Activated T-helper 1 cell treated with anti-CD3 and anti-CD28 coated beads, Interleukin-2, amount 50 U/mL, for 16 hours (primary cell): ENCODE data around the gene CDC42EP4.
A peak's percentile ranks its signal among the peaks of the same experiment; 100 is the strongest.
"Not testable (repeated sequence)": the region's sequence is repeated elsewhere in the genome, so short reads cannot be mapped to it uniquely, and the experiment has no call there.

Experiments used
- DNase-seq, 2 donors: peaks; one replicate each; pipeline ENCODE4 v3.0.0-alpha.2; 2020; ENCODE audit warnings: low read depth in 1 of 2, low spot score in 1 of 2

The CDC42EP4 gene

DNA sequence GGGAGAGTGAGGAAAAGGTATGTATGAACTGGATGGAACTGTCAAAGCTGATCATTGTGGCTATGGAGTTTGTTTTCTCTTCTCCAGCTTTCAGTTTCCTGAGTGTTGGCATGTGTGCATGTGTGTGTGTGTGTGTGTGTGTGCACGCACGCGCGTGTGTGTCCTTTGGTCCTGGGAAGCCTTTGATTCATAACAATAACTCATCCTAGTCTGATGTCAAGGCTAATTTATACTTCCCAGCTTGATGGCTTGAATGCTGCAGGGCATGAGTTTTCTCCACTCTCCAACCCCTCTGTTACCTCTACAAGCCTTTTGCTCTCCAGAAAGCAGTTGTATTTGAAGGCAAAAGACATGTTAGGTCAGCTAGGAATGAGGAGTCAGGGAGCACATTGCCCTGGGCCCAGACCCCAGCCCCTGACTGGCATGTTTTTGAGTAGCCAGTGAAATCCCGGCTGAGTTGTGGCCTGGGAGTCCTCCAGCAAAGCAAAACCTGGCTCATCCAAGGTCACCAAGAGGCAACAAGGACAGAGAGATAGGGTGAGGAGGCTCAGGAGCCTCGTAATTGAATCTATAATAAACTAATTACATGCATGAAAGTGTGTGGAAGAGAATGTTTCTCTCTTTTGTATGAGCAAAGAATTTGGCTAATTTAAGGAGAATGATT lies 8.9 kb upstream of the CDC42EP4 start:
- DNase-seq = no peak

DNA sequence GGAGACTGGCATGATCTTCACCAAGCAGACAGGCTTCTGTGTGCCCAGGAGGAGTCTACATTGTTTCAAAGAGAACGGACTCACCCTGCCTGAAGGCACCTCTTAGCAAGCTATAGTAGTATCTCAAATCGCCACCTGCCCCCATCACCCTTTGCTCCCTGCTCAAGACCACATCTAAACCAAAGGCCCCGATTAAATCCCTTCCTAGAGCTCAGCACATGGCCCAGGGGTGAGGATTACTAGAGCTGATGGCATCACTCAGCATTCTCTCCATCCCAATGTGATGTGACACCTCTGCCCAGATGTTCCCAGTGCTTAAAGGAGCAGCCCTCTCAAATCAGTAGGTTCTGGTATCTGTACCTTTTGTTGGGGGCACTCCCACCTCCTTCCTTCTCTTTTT lies 8.0 kb upstream of the CDC42EP4 start:
- DNase-seq = no peak

DNA sequence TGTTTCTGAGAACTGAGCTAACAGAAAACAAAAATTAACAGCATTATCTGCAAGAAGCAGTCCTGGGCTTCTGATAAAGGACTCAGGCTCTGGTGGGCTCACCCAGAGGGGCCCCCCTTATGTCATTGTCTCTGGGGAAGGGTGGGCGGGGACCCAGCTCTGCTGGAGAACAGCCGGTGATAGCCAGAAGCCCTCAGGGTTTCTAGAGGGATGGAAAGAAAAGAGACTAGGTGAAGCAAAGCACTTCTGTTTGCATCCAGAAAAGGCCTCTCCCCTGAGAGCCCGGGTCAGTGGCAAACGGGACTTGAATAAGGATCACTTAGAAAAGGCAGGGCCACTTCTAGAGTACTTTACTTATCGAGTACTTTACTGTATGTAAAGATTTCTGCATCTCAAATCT lies 7.0 kb upstream of the CDC42EP4 start:
- DNase-seq = no peak

DNA sequence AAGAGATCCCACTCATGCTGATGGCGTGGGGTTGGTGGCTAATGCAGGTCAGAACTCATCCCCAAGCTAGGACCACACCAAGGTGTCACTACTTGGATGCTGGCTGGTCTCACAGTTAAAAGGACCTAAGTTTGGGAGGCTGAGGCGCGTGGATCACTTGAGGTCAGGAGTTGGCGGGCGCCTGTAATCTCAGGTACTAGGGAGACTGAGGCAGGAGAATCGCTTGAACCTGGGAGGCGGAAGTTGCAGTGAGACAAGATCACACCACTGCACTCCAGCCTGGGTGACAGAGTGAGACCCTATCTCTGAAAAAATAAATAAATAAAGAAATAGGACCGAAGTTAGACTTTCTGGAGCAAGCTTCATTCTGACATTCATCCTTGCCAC lies 6.6 kb upstream of the CDC42EP4 start:
- DNase-seq = no peak

DNA sequence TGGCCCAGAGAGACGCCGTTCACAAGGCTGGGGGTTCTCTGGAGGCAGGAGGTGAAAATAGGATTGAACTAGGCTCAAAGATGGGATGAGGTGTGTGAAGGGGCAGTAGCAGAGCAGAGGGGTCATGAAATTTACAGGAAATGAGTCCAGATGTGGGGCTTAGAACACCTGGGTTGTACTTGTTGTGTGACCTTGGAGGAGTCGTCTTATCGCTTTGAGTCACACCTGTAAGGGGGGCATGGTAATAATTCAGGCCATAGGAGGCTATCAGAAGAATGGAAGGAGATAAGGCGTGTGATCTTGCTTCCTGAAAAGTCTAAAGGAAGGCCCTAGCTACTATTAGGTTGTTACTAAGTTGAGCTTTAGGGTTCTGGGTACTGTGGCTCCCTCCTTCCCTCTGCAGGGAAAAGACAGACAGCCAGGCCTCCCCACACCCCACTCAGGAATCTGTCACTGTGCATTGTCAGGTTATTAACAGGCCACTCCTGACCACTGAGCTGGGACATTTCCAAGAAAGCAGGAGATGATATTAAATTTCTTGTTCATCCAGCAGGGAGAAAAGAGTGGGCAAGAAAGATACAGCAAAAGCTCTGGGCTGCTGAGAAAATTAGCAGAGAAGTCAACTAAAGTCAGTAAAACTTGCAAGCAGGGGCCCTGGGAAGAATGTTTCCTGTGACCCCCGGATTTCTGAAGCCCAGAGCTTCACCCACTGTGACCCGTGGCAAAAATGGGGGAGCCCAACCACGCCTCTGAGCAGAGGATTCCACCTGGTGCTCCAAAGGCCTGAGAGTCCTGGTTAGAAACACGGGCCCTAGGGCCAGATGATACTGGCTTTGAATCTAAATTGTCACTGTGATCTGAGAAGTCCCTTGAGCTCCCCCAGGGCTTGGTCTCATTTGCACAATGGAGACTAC lies 6.0 kb upstream of the CDC42EP4 start:
- no peak for DNase-seq

DNA sequence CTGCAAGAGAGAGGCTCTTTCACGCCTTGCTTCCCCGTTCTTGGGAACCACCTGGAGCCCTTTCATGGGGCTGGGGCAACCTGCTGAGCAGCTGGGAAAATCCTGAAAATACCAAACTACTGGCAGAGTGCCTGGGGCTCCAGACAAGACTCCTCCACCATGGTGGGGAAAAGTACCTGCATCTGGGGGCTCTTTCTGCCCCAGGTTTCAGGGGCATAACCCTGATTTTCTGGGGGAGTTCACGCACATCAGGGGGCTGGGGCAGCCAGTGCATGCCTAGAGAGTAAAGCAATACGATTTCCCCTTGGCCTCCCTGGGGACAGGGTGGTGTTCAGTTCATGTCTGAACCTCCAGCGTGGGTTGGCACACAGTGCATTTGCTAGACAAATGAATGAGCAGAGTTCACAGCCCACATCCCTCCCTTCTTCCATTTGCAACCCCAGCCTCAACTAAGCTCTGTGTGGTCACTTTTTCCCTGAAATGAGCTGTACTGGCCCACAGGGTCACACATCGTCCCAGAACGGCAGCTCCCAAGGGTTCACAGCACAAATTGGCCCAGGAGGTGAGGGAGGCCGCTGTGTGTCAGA lies 5.2 kb upstream of the CDC42EP4 start:
- no peak for DNase-seq

DNA sequence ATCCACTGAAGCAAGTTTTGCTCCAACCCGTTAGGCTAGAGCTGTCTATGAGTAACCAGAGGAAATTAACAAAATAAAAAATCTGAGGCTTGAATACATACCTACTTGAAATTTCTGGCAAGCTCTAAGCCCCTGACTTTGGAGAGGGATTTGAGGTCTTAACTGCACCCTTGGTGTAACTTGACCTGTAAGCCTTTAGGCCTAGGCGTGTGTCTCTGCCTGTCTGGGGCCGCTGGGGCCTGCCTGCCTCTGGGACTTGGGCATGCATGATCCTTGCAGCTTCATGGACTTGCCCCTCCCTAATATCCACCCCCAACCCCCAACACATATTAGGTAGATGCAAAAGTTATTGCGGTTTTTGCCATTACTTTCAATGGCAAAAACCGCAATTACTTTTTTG lies 3.7 kb upstream of the CDC42EP4 start:
- no peak for DNase-seq

DNA sequence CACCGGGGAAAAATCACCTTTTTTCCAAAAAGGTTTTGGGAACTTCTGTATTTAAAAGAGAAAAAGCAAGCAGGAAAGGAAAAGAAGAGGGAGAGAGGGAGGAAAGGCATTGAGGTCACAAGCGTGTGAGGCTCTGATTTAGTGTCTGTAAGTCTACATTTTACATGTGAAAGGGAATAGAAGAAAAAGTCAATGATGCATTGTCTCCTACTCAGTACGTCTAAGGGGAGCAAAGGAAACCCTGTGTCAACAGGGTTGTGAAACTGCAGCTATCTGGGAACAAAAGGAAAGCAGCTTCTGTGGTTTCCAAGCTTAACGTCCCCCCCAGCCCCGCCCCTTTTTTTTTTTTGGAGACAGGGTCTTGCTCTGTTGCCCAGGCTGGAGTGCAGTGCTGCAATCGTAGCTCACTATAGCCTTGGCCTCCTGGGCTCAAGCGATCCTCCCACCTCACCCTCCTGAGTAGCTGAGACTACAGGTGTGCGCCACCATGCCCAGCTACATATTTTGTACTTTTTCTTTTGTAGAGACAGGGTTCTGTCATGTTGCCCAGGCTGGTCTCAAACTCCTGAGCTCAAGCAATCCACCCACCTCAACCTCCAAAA lies 1.8 kb upstream of the CDC42EP4 start:
- DNase-seq = no peak

DNA sequence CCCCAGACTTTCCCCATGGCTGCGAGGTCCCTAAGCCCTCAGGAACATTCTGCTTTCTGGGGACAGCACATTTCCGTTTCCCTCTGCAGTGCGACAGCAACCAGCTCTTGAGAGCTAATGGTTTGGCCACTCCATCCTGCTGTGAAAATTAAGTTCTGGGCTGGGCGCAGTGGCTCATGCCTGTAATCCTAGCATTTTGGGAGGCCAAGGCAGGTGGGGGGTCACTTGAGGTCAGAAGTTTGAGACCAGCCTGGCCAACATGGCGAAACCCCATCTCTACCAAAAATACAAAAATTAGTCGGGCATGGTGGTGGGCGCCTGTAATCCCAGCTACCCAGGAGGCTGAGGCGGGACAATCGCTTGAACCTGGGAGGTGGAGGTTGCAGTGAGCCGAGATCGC lies 1.1 kb upstream of the CDC42EP4 start:
- not testable (repeated sequence) for DNase-seq

DNA sequence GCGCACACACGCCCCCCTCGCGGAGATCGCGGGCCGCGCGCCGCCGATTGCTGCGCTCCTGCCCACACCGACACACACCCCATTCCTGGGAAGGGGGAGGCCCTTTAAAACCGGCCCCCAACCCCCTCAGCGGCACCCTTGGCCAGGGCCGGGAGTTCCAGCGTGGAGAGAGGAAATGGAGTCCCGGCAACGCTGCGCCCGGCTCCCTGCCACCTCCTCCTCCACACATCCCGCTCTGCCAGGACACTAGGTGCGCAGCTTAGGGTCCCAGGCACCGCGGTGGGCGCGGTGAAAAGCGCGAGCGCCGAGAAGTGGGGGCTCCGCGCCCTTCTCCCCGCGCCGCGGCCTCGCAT lies 397 bp downstream of the CDC42EP4 start:
- DNase-seq = peak; percentile 4 to 6

DNA sequence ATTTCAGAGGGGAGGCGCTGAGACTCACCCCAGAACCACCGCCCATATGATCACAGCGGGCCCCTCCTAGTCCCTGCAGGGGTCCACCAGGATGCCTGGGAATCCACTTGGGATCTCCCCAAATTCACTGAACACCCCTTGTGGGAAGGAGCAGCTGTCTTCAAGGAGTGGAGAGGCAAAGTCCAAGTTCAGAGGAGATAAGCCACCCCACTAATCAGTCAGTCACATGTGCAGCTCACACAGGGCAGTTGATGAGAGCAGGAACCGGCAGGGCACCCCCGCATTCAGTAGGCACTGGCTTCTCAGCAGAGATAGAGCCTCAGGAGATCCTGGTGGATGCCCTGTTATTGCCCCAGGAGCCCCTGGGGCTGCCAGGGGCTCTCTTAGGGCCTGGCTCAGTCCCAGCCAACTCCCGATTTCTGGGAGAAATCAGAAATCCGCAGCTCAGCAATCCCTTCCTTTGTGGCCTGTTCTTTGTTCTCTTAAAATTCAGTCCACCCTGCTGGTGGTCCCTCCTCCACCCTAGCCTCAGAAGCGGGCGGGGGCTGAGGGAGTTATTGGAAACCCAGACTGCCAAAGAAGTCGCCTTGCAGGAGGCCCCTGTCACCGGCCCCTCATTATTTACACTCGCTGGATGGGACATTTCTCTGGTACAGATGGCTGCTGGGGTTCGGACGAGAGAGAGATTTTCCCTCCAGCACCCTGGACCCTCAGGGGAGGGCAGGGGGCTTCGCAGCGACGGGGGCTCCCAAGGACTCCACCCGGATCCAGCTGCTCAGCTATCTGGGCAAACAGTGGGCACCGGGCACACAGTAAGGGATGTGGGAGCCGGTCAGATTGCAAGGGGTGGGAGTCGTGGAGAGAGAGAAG lies 1.8 kb downstream of the CDC42EP4 start:
- DNase-seq = no peak

DNA sequence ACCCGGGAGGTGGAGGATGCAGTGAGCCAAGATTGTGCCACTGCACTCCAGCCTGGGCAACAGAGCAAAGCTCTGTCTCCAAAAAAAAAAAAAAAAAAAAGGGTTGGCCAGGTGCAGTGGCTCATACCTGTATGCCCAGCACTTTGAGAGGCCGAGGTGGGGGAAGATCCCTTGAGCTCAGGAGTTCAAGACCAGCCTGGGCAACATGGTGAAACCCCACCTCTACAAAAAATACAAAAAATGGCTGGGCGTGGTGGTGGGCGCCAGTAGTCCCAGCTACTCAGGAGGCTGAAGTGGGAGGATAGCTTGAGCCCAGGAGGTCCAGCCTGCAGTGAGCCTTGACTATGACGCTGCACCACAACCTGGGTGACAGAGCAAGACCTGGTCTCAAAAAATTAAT lies 2.8 kb downstream of the CDC42EP4 start:
- not testable (repeated sequence) for DNase-seq

DNA sequence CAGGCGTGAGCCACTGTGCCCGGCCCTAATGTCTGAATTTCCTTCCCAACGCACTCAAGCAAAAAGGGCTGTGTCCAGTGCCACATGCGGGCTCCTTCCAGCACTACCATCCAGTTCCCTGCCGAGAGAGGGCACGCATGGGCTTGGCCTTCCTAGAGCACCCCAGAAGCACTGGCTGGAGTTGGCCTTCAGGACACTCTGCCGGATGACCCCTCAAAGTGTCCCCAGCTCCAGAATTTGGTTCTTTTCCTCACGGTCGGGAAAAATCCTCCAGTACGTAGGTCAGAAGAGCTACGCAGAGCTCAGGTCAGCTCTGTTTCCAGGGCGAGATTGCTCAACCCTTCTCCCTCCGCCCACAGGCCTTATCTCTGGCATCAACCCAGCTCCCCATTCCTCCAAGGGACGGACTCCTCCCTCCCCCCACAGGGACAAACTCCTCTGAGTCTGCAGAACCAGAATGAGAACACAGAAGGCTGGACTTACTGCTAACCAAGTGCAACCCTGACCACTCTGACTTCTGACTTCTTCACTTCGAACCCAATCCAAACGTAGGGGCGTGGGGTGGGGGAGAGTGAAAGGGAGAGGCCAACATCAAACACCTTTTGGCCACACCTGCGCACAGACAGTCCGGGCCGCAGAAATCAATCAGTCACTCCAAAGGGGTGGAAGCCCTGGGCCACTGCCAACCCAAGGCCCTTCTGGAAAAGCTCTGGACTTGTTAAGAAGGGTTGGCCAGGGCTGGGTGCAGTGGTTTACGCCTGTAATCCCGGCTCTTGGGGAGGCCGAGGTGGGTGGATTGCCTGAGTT lies 3.6 kb downstream of the CDC42EP4 start:
- no peak for DNase-seq

DNA sequence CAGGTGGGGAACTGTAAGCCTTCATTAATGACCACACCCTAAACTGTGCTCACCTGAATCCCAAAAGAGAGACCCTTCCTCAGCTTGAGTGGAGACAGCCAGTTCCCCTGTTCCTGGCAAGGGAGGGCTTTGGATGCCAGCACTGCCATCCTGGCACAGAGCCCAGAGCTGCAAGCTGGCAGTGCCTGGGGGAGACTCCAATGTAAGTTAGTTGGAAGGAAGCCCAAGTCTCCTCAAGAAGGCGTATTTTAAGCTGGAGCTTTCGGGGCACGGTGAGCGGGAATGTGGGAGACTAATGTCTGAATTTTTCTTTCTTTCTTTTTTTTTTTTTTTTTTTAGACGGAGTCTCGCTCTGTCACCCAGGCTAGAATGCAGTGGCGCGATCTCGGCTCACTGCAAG lies 4.7 kb downstream of the CDC42EP4 start:
- no peak for DNase-seq

DNA sequence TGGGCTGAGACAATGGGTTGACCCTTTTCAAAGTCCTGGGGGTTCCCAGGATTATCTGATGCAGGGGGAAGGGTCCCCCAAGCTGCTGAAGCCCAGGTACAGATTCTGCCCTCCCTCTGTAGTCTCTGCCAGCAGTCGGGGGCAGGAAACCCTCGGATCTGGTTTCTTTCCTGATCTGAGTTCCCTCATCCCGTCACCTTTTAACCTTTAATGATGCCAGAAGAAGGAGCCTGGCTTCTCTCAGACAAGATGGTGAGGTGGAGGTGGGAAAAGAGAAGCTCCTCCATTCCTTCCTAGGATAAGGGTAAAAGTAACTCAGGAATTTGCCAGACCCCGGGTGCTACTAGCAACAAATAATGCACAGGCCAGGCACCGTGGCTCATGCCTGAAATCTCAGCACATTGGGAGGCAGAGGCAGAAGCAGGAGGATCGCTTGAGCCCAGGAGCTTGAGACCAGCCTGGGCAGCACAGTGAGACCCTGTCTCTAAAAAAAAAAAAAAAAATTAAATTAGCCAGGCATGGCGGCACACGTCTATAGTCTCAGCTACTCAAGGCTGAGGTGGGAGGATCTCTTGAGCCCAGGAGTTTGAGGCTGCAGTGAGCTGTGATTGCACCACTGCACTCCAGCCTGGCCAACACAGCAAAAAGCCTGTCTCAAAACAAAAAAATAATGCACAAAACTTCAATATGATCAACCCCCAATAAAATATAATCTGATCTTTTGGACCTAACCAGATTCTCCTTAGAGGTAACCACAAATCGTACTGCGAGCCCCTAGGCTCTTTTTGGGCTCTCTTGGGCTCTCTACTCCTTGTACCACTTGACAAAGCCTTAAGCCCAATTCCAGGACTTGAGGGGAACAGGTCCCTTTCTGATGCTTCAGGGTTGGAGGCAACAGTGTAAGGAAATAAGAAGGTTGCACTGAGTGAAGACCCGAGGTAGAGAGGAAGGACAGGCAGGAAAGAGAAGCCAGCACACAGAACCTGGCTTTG lies 5.7 kb downstream of the CDC42EP4 start:
- DNase-seq = no peak

DNA sequence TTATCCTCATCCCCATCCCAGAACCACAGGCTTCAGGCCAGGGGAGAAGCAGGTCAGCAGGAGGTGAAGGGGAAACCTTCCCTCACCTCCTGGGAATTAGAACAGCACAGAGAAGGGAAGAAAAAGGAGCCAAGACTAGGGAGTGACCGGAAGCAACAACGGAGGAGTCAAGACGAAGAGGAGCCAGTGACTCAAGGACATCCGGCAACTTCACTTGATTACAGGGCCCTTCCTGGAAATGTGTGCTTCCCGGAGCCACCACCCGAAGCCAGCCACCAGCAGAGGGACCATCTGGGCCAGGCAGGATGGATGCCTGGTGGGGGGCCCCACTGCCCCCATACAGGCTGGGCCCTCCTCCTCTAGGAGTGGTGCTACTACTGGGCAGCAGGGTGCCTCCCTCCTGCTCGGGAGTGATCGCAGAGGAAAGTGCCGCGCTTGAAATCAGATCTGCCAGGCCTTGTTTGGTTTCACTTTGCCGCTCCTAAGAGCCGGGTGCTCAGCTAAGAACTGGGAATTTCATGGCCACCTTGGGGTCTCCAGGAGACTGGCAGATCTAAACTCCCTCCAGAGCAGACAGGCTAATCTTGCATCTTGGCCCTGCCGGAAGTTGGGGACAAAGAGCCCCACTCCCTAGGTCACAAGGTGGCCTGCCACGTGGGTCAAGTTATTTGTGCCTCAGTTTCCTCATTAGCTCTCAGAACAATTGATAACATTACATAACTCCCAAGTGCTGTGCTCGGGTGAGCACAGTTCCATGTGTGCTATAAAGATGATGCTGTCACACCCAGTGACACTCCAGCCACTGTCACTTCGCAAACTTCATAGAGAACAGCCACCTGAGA lies 6.6 kb downstream of the CDC42EP4 start:
- DNase-seq = no peak

DNA sequence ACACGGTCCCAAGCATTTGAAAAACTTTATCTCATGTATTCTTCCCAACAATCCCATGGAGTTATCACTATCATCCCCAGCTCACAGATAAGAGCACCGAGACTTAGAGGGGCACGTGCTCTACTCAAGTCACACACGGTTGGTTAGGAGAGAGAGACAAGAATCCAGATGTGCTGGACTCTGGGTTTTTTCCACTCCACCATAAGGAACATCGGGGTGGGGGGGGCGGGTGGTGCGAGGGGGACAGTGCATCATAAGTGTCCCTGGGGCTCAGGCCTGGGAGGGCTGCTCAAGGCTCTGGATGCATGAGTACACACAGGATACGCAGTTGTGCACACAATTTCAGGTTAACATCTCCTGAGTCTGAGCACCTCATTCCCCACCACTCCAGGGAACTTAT lies 7.4 kb downstream of the CDC42EP4 start:
- no peak for DNase-seq

DNA sequence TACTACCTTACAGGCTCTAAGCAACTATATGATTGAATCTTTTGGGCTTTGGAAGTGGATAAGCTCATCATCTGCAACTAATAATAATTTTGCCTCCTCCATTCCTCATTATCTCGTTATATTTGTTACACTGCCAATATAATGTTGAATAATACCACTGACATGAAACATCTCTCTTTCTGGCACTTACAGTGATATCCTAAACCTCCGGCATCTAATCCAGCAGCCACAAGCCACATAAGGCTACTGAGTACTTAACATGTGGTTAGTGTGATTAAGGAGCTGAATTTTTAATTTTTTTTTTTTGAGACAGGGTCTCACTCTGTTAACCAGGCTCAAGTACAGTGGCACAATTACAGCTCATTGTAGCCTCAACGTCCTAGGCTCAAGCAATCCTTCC lies 9.6 kb downstream of the CDC42EP4 start:
- DNase-seq = no peak
